ENCODE data around the gene ADAM12.

DNA sequence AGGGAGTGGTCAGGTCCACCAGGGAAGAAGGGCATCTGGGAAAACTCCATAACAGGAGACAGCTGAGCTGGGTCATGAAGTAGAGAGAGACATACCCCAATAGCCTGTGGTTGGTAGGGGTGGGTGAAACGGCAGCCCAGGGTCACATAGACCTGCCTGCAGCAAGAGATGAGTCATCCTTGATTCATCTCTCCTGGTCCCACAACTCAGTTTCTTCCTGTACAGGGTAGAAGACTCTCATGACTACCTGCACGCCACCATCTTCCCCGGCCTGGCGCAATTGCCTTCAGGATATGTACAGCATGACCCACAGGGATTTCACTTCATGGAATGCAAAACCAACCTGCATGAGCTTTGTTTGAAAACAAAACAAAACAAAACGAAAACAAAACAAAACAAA lies 45.1 kb upstream of the ADAM12 start:
- TF ChIP-seq, protein P1, sequence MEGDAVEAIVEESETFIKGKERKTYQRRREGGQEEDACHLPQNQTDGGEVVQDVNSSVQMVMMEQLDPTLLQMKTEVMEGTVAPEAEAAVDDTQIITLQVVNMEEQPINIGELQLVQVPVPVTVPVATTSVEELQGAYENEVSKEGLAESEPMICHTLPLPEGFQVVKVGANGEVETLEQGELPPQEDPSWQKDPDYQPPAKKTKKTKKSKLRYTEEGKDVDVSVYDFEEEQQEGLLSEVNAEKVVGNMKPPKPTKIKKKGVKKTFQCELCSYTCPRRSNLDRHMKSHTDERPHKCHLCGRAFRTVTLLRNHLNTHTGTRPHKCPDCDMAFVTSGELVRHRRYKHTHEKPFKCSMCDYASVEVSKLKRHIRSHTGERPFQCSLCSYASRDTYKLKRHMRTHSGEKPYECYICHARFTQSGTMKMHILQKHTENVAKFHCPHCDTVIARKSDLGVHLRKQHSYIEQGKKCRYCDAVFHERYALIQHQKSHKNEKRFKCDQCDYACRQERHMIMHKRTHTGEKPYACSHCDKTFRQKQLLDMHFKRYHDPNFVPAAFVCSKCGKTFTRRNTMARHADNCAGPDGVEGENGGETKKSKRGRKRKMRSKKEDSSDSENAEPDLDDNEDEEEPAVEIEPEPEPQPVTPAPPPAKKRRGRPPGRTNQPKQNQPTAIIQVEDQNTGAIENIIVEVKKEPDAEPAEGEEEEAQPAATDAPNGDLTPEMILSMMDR (conservative IDR thresholded peaks at IDR 0.05 in 1 of 2, IDR thresholded peaks at IDR 0.05 in 1 of 2; ENCODE audit: low read depth in 1 of 2, low read length in 2 of 2) = no peak
- no peak for TF ChIP-seq EZH2 (IDR thresholded peaks at IDR 0.05; ENCODE audit: low read length, missing control alignments)

Data from fibroblast of lung (primary cell).